Osteoblast (primary cell): Measurements from ENCODE around the gene PCGF5. TPM values are rescaled to one million over a fixed set of nuclear protein-coding genes. Genes with fewer than 3 reads are reported as not detected.

Source experiments
- DNase-seq: peaks from one replicate; pipeline ENCODE4 v3.0.0; 2011; ENCODE audit warnings: low spot score, mixed read lengths; ENCODE audit not compliant: insufficient read length; ENCODE audit errors: missing footprints
- H2AFZ ChIP-seq: 2 replicates; pipeline ENCODE4 v1.6.0; 2011; ENCODE audit warnings: mild to moderate bottlenecking, low read length
- H3K27ac ChIP-seq: 2 replicates; pipeline ENCODE4 v1.5.1; 2011; ENCODE audit warnings: mild to moderate bottlenecking, low read depth, low read length, moderate library complexity
- H3K27me3 ChIP-seq: 2 replicates; pipeline ENCODE4 v1.6.0; 2012; ENCODE audit warnings: mild to moderate bottlenecking, control low read depth, inconsistent platforms, low read length, moderate library complexity; ENCODE audit not compliant: insufficient read depth
- H3K36me3 ChIP-seq: 2 replicates; pipeline ENCODE4 v1.5.1; 2011; ENCODE audit warnings: mild to moderate bottlenecking, low read length, control low read depth, moderate library complexity; ENCODE audit not compliant: insufficient read depth
- H3K4me1 ChIP-seq: 2 replicates; pipeline ENCODE4 v1.5.1; 2011; ENCODE audit warnings: mild to moderate bottlenecking, low read length, control low read depth, moderate library complexity; ENCODE audit not compliant: insufficient read depth
- H3K4me2 ChIP-seq: 2 replicates; pipeline ENCODE4 v1.6.0; 2011; ENCODE audit warnings: mild to moderate bottlenecking, low read length; ENCODE audit not compliant: insufficient read depth
- H3K4me3 ChIP-seq: fragments of 200-600 bp; sonication (generic); 3 replicates; pipeline ENCODE4 v1.5.1; 2012; ENCODE audit warnings: mild to moderate bottlenecking, low read length, inconsistent platforms; ENCODE audit not compliant: insufficient read depth
- H3K79me2 ChIP-seq: 2 replicates; pipeline ENCODE4 v1.6.0; 2012; ENCODE audit warnings: mild to moderate bottlenecking, low read length, control low read depth, inconsistent platforms; ENCODE audit not compliant: insufficient read depth
- H3K9me3 ChIP-seq: 2 replicates; pipeline ENCODE4 v1.5.1; 2011; ENCODE audit warnings: low read depth, low read length, control low read depth
- H4K20me1 ChIP-seq: 2 replicates; pipeline ENCODE4 v1.6.0; 2012; ENCODE audit warnings: mild to moderate bottlenecking, low read length, control low read depth; ENCODE audit not compliant: insufficient read depth
- total RNA-seq: library from RNA; depleted of rRNA; stranded (reverse); fragments of >200 nt; gene quantifications from 2 replicates; pipeline ENCODE4 v1.2.3, GENCODE V29; 2012
- TF ChIP-seq, protein P1 (sequence below): IDR thresholded peaks from 2 replicates; pipeline ENCODE4 v1.5.1; 2011; ENCODE audit warnings: mild to moderate bottlenecking, low read depth, low read length, moderate library complexity; ENCODE audit errors: extremely low read depth

The PCGF5 gene
- total RNA-seq = 84.9 and 99.2 TPM in 2 replicates

DNA sequence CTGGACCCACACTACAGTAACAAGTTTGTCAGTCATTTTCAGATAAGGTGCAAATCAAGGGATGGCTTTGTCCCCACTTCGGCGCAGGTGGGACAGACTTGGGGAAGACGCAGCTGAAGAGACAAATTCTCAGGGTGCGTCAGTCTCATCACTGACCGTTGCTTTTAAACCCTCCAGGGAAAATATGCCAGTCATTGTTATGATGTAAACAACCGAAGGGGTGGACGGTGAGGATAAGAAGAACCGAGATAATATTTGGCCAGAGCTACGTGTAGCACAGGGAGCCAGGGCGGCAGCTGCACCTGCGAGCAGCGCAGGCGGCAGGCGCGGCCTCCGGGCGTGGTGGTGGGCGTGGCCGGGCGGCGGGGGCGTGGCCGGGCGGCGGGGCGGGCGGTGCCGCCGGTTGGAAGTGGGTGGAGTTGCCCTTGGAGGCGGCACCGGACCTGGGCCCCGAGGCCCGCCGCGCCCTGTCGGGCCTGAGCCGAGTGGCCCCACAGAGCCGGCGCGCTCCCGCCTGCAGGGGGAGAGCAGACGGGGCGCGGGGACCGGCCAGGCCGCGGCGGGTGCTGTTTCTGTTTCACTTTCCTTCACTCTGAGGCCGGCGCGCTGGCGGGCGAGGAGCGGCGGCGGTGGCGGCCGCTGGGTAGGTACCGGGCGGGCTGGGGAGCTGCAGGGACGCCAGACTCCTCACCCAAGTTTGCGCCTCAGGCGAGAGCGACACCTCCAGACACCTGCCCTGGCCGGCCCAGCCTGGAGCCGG is at the start of gene PCGF5:
Gene PCGF5 (plus strand): TSS at position 470 of the 760 bp plus-strand sequence. CDS start 2,209 bp downstream, outside the sequence.
- Histone ChIP-seq H4K20me1 (peaks cover 18% of the 10 kb centered on the region), H3K4me3 (peak within 1 kb of the TSS; percentile 76), H3K9me3 (no peaks in the 10 kb centered on the region), H2AFZ (peak within 1 kb of the TSS; percentile 54), H3K36me3 (no peaks in the 10 kb centered on the region), H3K79me2 (peaks cover 61% of the 10 kb centered on the region), H3K27me3 (no peaks in the 10 kb centered on the region), H3K4me2 (peak within 1 kb of the TSS; percentile 90), H3K27ac (peak within 1 kb of the TSS; percentile 67), H3K4me1 (peaks cover 24% of the 10 kb centered on the region)
- DNase-seq = peak; percentile 99
- TF ChIP-seq, protein P1, sequence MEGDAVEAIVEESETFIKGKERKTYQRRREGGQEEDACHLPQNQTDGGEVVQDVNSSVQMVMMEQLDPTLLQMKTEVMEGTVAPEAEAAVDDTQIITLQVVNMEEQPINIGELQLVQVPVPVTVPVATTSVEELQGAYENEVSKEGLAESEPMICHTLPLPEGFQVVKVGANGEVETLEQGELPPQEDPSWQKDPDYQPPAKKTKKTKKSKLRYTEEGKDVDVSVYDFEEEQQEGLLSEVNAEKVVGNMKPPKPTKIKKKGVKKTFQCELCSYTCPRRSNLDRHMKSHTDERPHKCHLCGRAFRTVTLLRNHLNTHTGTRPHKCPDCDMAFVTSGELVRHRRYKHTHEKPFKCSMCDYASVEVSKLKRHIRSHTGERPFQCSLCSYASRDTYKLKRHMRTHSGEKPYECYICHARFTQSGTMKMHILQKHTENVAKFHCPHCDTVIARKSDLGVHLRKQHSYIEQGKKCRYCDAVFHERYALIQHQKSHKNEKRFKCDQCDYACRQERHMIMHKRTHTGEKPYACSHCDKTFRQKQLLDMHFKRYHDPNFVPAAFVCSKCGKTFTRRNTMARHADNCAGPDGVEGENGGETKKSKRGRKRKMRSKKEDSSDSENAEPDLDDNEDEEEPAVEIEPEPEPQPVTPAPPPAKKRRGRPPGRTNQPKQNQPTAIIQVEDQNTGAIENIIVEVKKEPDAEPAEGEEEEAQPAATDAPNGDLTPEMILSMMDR = peak; percentile 7

DNA sequence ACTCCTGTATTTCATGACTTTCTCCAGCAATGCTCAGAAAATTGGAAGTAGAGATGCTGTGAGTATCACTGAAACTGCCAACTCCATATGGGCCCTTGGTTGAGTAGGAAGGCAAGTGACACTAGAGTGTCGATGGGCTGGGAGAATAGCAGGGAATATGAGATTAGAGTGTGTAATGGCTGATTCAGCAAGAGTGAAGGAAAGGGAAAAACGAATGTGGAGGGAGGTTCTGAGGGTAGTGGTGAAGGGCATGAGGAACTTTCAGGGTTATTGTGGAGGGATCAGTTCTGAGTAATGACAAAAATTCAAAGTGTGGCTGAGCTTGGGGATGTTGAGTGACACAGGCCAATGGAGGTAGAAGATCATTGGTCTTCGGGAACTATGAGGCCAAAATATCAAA is 49.0 kb upstream of the PCGF5 start:
- Histone ChIP-seq H2AFZ (no peak overlapping the region), H3K4me2 (no peak overlapping the region), H3K4me3 (no peak overlapping the region), H3K36me3 (no peaks in the 10 kb centered on the region), H3K4me1 (no peaks in the 10 kb centered on the region), H3K9me3 (no peaks in the 10 kb centered on the region), H3K27me3 (no peaks in the 10 kb centered on the region), H3K27ac (no peak overlapping the region), H4K20me1 (peaks cover 22% of the 10 kb centered on the region), H3K79me2 (peaks cover 86% of the 10 kb centered on the region)
- TF ChIP-seq, protein P1 = no peak
- no peak for DNase-seq

DNA sequence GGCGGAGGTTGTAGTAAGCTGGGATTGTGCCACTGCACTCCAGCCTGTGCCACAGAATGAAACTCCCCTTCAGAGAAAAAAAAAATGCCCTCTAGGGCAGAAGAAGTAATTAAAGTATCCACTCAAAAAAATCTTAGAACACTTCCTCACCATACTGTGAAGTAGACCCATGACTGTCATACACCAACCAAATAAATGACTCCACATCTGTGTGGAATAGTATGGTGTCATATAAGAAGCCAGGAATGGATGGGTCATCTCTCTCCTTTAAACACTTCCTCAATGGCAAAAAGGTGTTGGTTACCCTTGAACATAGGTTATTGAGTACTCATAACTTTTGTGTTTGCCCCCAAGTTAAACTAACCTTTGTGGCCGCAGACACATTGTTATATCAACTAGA is 48.1 kb upstream of the PCGF5 start:
- Histone ChIP-seq H3K4me2 (no peak overlapping the region), H3K36me3 (no peaks in the 10 kb centered on the region), H3K4me1 (no peaks in the 10 kb centered on the region), H4K20me1 (peaks cover 16% of the 10 kb centered on the region), H3K79me2 (peaks cover 78% of the 10 kb centered on the region), H3K27me3 (no peaks in the 10 kb centered on the region), H3K9me3 (no peaks in the 10 kb centered on the region), H3K4me3 (no peak overlapping the region), H3K27ac (no peak overlapping the region), H2AFZ (no peak overlapping the region)
- no peak for DNase-seq
- TF ChIP-seq, protein P1 = no peak

DNA sequence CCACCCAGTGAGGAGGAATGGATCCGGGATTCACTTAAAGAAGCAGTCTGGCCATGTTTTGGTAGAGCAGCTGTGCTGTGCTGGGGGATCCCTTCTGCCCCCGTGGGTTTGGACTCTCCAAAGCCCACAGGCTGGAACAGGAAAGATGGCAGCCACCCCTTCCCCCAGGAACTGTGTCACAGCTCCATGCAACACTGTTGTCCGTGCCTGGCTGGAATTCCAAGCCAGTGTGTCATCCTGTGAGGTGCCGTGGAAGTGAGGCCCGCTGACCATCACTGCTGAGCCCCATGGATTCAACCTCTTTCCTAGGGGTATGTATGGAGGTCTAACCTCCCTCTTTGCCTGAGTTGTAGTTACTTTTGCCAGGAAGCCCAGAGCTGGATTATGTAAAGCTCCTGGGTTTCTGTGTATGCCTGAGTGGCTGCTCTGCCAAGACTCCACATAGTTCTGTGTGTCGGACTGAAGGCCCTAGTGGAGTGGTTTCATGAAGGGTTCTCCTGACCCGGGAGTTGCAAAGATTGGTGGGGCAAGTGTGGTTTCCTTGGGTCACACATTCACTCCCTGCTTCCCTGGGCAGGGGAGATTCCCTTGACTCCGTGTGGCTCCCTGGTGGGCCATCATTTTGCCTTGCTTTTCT is 35.1 kb upstream of the PCGF5 start:
- Histone ChIP-seq H3K79me2 (peaks cover 85% of the 10 kb centered on the region), H3K27ac (peak overlapping the region; percentile 70), H3K4me2 (peak overlapping the region; percentile 30), H3K36me3 (no peaks in the 10 kb centered on the region), H3K27me3 (no peaks in the 10 kb centered on the region), H3K4me1 (peaks cover 21% of the 10 kb centered on the region), H4K20me1 (no peaks in the 10 kb centered on the region), H3K9me3 (no peaks in the 10 kb centered on the region), H3K4me3 (no peak overlapping the region), H2AFZ (peak overlapping the region; percentile 74)
- TF ChIP-seq, protein P1 = no peak
- peak; percentile 73 for DNase-seq
